ENCODE results near the gene PRR14L. TPM values are rescaled to one million over a fixed set of nuclear protein-coding genes. Genes with fewer than 3 reads are reported as not detected.
"Not testable (repeated sequence)": the region's sequence is repeated elsewhere in the genome, so short reads cannot be mapped to it uniquely, and the experiment has no call there.

PRR14L gene
- total RNA-seq, 1 donor from 2014 or later: 61.7 TPM

DNA sequence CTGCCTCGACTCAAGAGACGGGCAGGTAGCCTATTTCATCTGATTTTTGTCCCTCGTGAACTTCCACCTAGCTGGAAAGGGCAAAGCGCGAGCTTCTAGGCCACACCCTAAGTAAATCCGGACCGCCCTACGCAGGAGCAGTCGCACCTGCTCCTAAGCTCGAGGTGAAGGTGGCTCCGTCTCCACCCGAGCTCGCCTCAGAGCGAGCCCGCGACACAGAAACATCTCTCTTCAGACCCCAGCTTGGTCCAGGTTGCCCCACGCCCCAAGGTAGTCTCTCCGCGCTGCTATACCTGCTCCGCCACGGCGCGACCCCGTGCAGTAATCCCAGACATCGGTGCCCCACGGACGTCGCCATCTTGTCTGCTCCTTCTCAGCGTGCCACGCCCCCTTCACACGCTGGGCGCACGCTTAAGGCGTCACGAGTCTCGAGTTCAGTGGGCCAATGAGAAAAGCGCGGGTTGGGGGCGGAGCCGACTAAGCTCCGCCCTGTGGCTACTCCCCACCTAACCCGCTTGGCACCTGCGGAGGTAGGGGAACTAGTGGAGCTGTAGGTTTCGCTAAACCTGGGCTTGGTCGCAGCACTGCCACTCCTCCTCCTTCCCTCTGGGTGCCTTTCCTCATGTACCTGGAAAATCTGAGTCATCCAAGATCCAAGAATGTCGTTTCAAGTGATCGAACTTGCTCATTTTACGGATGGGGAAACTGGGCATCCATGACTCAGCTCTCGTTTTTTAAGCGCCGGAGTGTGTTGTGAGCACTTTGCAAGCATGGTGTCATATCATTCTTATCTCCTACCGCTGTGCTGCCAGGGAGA lies 87.9 kb downstream of the PRR14L start, which contains the start of gene PISD:
PISD (minus strand) TSS at position 365 of the 817 bp plus-strand sequence; CDS start at position 358, 7 bp downstream.
- H3K4me1 Mint-ChIP-seq: peaks cover 18% of the 10 kb centered on the region
- H3K4me3 Mint-ChIP-seq: peak within 1 kb of the TSS; percentile 94
- H3K27me3 Mint-ChIP-seq (ENCODE audit: low read depth): peaks cover 6% of the 10 kb centered on the region
- TF ChIP-seq, protein P1, sequence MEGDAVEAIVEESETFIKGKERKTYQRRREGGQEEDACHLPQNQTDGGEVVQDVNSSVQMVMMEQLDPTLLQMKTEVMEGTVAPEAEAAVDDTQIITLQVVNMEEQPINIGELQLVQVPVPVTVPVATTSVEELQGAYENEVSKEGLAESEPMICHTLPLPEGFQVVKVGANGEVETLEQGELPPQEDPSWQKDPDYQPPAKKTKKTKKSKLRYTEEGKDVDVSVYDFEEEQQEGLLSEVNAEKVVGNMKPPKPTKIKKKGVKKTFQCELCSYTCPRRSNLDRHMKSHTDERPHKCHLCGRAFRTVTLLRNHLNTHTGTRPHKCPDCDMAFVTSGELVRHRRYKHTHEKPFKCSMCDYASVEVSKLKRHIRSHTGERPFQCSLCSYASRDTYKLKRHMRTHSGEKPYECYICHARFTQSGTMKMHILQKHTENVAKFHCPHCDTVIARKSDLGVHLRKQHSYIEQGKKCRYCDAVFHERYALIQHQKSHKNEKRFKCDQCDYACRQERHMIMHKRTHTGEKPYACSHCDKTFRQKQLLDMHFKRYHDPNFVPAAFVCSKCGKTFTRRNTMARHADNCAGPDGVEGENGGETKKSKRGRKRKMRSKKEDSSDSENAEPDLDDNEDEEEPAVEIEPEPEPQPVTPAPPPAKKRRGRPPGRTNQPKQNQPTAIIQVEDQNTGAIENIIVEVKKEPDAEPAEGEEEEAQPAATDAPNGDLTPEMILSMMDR (IDR thresholded peaks at IDR 0.05; ENCODE audit: unreplicated experiment): no peak
- peak within 1 kb of the TSS; percentile 95 for H3K27ac Mint-ChIP-seq
- H3K9me3 Mint-ChIP-seq: no peaks in the 10 kb centered on the region
- DNase-seq (ENCODE audit: low spot score in 2 of 2, unreplicated experiment in 2 of 2): peak; percentile 91 to 97
- no peaks in the 10 kb centered on the region for H3K36me3 Mint-ChIP-seq

DNA sequence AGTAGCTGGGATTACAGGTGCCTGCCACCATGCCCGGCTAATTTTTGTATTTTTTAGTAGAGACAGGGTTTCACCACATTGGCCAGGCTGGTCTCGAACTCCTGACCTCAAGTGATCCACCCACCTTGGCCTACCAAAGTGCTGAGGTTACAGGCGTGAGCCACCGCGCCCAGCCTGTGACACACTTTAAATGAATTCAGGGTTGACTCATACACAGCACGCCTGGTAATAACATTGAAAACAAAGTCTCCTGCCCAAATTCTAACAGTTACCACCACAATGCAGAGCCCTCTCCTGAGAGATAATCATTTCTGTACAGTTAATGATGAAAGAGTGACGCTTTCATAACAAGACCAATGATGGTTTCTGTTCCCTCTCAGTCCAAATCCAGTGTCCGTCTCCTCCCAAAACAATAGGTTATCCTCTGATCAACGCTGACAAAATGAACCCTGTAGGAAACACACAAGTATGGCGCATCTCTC lies 89.0 kb downstream of the PRR14L start:
- H3K36me3 Mint-ChIP-seq; H3K27me3 Mint-ChIP-seq (ENCODE audit: low read depth); DNase-seq (ENCODE audit: low spot score in 2 of 2, unreplicated experiment in 2 of 2): not testable (repeated sequence)

DNA sequence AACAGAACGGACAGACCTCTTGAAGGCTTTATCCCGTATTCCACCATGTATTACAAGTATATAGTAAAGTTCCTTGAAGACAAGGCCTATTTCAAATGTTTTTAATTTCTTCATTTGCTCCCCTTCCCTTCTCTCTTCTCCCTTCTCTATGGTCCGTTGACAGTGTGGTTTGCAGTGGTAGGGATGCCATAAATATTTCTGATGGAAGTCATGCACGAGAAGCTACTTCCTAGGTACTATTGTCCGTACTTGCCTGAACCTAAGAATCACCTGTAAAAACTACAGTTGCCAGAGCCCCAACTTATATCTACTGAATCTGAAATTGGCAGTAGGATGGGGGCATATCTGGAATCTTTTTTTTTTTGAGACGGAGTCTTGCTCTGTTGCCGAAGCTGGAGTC lies 90.7 kb downstream of the PRR14L start:
- H3K27ac Mint-ChIP-seq: no peak overlapping the region
- DNase-seq (ENCODE audit: low spot score in 2 of 2, unreplicated experiment in 2 of 2): no peak
- H3K4me3 Mint-ChIP-seq: no peak overlapping the region
- no peaks in the 10 kb centered on the region for H3K36me3 Mint-ChIP-seq
- H3K9me3 Mint-ChIP-seq: no peaks in the 10 kb centered on the region
- peaks cover 18% of the 10 kb centered on the region for H3K4me1 Mint-ChIP-seq
- TF ChIP-seq, protein P1 (IDR thresholded peaks at IDR 0.05; ENCODE audit: unreplicated experiment): no peak
- peaks cover under 1% of the 10 kb centered on the region for H3K27me3 Mint-ChIP-seq (ENCODE audit: low read depth)

More for the DNA sequence above, 89.0 kb downstream of the PRR14L start:
- not testable (repeated sequence) for H3K9me3 Mint-ChIP-seq
- peak overlapping the region; percentile 95 for H3K27ac Mint-ChIP-seq
- H3K4me1 Mint-ChIP-seq: peaks cover 18% of the 10 kb centered on the region
- H3K4me3 Mint-ChIP-seq: peak overlapping the region; percentile 94

DNA sequence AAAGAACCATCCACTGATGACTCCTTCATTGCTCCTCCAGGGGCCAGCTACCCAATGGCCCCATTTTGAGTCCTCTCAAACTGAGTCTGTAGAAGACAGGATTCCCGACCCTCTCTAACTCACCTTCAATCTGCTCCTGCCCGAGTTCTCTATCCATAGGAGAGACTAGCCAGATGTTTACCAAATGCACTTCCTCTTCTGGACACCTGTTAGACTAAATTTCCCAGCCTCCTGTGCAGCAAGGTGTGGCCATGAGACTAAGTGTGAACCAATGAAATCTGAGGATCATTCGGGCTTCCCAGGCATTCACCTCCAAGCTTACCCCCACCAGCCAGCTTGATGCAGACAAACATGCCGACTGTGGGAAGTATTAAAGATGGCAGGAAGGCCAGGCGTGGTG lies 95.5 kb downstream of the PRR14L start:
- Mint-ChIP-seq H3K4me1 (no peaks in the 10 kb centered on the region), H3K9me3 (no peaks in the 10 kb centered on the region), H3K27me3 (ENCODE audit: low read depth) (no peaks in the 10 kb centered on the region), H3K27ac (no peak overlapping the region), H3K4me3 (no peak overlapping the region), H3K36me3 (peaks cover 5% of the 10 kb centered on the region)
- no peak for DNase-seq (ENCODE audit: low spot score in 2 of 2, unreplicated experiment in 2 of 2)
- TF ChIP-seq, protein P1 (IDR thresholded peaks at IDR 0.05; ENCODE audit: unreplicated experiment): no peak

DNA sequence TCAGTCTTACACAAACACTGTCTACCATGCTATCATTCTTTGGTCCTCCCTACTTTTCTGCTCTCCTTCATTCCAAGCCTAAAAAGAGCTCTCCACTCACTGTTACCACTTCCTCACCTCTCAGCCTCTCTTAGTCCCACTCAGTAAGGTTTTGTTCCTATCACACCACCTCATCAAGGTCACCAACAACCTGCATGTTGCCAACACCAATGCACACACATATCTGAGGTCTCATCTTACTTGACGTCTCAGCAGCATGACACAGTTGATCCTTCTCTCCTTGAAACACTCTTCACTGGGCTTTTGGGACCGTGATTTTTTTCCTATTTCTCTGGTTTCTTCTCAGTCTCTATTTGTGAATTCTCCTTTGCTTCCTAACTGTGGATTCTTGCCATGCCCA lies 96.0 kb downstream of the PRR14L start:
- Mint-ChIP-seq H3K27me3 (ENCODE audit: low read depth) (no peaks in the 10 kb centered on the region), H3K36me3 (peaks cover 8% of the 10 kb centered on the region), H3K9me3 (no peaks in the 10 kb centered on the region), H3K4me1 (no peaks in the 10 kb centered on the region), H3K27ac (no peak overlapping the region), H3K4me3 (no peak overlapping the region)
- no peak for DNase-seq (ENCODE audit: low spot score in 2 of 2, unreplicated experiment in 2 of 2)
- TF ChIP-seq, protein P1 (IDR thresholded peaks at IDR 0.05; ENCODE audit: unreplicated experiment): no peak

DNA sequence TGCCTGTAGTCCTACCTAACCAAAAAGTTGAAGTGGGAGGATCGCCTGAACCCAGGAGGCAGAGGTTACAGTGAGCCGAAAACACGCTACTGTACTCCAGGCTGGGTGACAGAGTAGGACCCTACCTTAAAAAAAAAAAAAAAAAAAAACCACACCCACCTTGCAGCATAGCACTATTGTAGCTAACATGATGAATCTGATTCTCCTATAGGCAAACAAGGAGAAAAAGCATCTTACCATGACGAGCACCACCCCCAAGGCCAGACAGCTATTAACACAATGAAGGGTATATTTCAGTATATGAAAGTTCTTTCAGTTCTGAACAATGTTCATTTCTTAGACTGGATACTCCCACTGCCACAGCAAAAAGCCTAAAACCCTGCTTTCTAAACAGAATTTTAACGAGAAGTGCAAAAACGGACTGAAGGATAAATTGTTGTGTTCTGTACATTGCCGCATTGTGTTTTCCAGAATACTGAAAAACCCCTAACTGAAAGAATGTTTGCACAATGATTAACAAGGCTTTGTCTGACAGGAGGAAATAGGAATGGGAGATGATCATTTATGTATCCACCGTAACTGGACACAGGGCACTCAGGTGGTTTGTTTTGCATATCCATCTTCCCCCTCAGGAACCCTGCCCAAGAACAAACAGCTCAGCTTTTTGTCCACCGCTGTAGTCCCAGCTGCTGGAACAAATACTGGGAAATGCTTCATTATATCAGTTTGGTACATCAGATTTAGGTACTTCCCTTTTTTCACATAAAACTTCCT lies 96.8 kb downstream of the PRR14L start:
- Mint-ChIP-seq H3K27ac (no peak overlapping the region), H3K27me3 (ENCODE audit: low read depth) (no peaks in the 10 kb centered on the region), H3K4me3 (no peak overlapping the region), H3K36me3 (peaks cover 9% of the 10 kb centered on the region), H3K9me3 (no peaks in the 10 kb centered on the region), H3K4me1 (no peaks in the 10 kb centered on the region)
- TF ChIP-seq, protein P1 (IDR thresholded peaks at IDR 0.05; ENCODE audit: unreplicated experiment): no peak
- no peak for DNase-seq (ENCODE audit: low spot score in 2 of 2, unreplicated experiment in 2 of 2)
